Stomach smooth muscle (tissue), 2 donors: ENCODE results near the gene FIBIN.

Experiments
- H3K27ac ChIP-seq: one replicate; pipeline ENCODE4 v1.7.0; 2013; ENCODE audit warnings: mild to moderate bottlenecking, low read length, inconsistent platforms
- H3K27me3 ChIP-seq, 2 donors: one replicate each; pipeline ENCODE4 v1.7.0; 2013; ENCODE audit warnings: low read length in 2 of 2; ENCODE audit not compliant: insufficient read depth in 2 of 2, control insufficient read depth in 1 of 2
- H3K36me3 ChIP-seq, 2 donors: one replicate each; pipeline ENCODE4 v1.7.0; 2013; ENCODE audit warnings: low read length in 2 of 2; ENCODE audit not compliant: control insufficient read depth in 2 of 2, insufficient read depth in 2 of 2
- H3K4me1 ChIP-seq: one replicate; pipeline ENCODE4 v1.7.0; 2013; ENCODE audit warnings: low read length; ENCODE audit not compliant: control insufficient read depth, insufficient read depth
- H3K4me3 ChIP-seq, 2 donors: one replicate each; pipeline ENCODE4 v1.7.0; 2013; ENCODE audit warnings: low read length in 2 of 2
- H3K9ac ChIP-seq, 2 donors: one replicate each; pipeline ENCODE4 v1.7.0; 2013; ENCODE audit warnings: low read length in 2 of 2, mild to moderate bottlenecking in 1 of 2
- H3K9me3 ChIP-seq, 2 donors: one replicate each; pipeline ENCODE4 v1.7.0; 2013; ENCODE audit warnings: low read length in 2 of 2; ENCODE audit not compliant: control insufficient read depth in 2 of 2
- donor health status: healthy.
- donor health status: Pancreatic carcinoma.

FIBIN gene

DNA sequence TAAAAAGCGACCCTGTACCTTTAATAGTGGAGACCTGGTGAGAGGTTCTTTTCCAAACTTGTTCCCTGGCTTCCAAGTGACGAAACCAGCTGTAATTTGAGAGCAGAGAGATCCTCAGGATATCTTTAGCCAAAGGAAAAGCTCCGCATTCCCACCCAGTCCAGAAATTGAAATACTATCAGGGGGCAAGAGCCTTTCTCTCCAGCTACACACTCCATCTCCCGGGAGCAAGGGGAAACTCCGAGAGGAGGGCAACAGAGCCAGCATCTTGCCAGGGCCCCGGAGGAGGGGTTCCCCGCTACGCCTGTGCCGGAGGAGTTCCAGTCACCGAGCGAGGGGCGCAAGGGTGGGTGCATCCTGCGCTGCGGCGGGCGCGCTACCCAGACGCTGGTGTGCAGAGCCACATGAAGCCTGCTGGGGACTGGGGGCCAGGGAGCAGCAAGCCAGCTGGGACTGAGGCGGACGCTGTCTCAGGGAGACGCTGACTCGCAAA is at the start of gene FIBIN:
Gene FIBIN, plus strand, starts transcription at position 148 of the 493 bp plus-strand sequence. CDS start 415 bp downstream, outside the sequence.
- peak within 1 kb of the TSS; percentile 81 for H3K27ac ChIP-seq
- H3K4me3 ChIP-seq = peak within 1 kb of the TSS; percentile 94 to 98
- H3K9me3 ChIP-seq = no peaks in the 10 kb centered on the region
- H3K27me3 ChIP-seq = no peaks in the 10 kb centered on the region
- H3K36me3 ChIP-seq = no peaks in the 10 kb centered on the region
- no peaks in the 10 kb centered on the region for H3K4me1 ChIP-seq
- H3K9ac ChIP-seq = peak within 1 kb of the TSS; percentile 79 to 81

DNA sequence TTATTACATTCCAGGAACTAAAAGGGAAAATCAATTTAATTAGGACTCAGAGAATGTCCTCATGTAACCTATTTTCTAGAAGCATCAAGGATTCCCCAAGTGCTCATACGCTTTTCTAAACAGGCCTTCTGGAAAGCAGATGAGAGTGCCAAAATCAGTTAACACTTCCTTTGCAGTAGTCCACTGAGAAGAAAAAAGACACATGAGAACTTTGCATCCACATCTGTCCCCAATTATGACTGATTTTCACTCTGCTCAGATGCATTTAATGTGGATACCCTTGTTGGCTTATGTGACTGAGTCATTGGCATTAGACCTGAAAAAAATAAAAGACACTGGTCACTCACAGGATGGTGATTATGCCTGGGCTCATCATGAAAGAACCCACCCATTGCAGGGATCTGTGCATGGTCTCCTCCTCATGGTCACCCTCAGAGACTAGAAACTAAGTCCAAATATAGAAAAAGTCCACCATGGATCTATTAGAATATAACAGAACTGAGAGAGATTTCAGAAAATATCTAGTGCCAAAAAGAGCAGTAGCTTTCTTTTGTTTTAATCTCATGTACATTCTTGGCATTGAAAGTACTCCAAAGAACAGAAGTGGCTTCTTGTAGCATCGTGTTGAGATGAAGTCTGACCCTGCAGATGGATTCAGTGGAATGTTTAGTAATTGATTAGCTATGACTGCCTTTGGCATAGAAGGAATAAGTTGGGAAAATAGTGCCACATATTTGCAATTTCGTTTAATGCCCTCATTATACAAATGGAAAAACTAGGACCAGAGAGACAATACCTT is 48.8 kb upstream of the FIBIN start:
- no peaks in the 10 kb centered on the region for H3K9me3 ChIP-seq
- H3K27me3 ChIP-seq = no peaks in the 10 kb centered on the region
- H3K36me3 ChIP-seq = no peaks in the 10 kb centered on the region
- H3K4me1 ChIP-seq = peaks cover 17% of the 10 kb centered on the region
- H3K27ac ChIP-seq = no peak overlapping the region
- no peak overlapping the region for H3K4me3 ChIP-seq
- H3K9ac ChIP-seq = no peak overlapping the region

DNA sequence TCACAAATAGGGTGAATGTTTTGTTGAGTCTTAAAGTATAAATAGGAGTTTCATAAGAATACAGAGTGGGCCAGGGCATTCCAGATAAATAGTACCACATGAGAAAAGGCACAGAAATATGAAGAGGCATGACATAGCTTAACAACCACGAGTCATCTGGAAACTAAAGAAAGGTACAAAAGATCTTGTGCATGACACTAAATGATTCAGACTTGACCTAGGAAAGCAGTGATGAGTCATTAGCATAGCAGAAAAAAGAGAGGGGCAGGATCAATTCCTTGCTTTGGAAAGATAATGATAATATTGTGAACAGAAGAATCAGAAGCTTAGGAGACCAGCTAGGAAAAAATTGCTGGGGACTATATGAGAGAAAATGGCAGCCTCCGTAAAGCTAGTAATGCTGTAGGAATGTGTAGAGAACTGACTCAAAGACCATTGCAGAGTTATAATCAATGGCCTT is 47.6 kb upstream of the FIBIN start:
- Histone ChIP-seq H3K27ac (no peak overlapping the region), H3K4me1 (peaks cover 19% of the 10 kb centered on the region), H3K36me3 (no peaks in the 10 kb centered on the region), H3K9me3 (no peaks in the 10 kb centered on the region), H3K4me3 (no peak overlapping the region), H3K9ac (no peak overlapping the region), H3K27me3 (no peaks in the 10 kb centered on the region)

DNA sequence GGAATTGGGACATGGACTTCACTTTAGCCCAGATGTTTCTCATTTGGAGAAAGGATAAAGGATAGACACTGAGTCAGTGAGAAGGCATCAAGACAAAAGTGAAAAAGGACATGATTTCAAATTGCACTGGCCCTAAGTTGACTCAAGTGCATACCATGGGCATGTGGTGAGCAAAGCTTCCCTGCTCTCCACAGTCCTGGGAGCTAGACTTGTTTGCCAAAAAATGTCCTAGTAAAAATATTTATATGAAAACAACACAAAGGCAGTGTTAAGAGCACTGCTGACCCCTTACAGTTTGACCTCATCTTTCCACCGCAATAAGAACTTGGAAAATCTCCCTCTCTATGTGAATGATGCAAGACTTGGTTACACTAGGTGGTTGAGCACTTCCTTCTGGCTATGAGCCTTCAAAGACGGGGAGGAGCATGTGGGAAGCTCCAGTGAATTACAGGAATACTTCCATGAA is 46.5 kb upstream of the FIBIN start:
- Histone ChIP-seq H3K9me3 (no peaks in the 10 kb centered on the region), H3K4me3 (no peak overlapping the region), H3K27me3 (no peaks in the 10 kb centered on the region), H3K36me3 (no peaks in the 10 kb centered on the region), H3K27ac (peak overlapping the region; percentile 66), H3K9ac (no peak overlapping the region), H3K4me1 (peaks cover 19% of the 10 kb centered on the region)

DNA sequence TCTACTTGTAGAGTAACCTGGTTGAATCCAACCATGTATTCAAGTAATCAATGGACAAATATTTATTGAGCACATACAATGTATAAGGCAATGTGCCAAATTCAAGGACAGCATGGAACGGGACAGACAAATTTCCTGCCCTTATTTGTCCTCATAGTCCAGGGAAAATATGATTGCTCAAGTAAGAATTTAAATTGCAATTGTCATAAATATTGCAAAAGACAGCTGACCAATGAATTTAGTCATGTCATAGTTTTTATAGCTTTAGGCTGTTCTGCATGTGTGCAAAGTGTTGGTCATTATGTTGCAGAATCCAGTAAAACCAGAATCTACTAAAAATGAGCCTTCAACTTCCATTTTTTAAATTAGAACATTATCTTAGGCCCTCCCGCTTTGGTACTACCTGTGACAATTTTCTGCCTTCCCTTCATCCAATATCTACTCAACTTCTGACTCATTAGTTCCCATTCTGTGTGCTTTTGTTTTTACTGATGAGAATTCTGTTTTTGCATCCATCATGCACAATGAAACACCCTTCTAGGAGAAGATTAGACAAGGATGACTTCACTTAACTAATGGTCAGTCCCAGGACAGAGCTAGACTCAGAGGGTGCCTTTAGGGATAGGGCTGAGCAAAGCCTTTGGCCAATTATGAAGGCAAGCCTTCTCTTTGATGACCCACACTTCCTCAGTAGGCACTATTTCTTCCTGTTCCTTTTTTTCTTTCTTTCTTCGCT is 45.8 kb upstream of the FIBIN start:
- no peaks in the 10 kb centered on the region for H3K27me3 ChIP-seq
- peak overlapping the region; percentile 25 for H3K27ac ChIP-seq
- no peaks in the 10 kb centered on the region for H3K9me3 ChIP-seq
- no peak overlapping the region for H3K9ac ChIP-seq
- H3K4me3 ChIP-seq = no peak overlapping the region
- H3K4me1 ChIP-seq = peaks cover 19% of the 10 kb centered on the region
- H3K36me3 ChIP-seq = no peaks in the 10 kb centered on the region

DNA sequence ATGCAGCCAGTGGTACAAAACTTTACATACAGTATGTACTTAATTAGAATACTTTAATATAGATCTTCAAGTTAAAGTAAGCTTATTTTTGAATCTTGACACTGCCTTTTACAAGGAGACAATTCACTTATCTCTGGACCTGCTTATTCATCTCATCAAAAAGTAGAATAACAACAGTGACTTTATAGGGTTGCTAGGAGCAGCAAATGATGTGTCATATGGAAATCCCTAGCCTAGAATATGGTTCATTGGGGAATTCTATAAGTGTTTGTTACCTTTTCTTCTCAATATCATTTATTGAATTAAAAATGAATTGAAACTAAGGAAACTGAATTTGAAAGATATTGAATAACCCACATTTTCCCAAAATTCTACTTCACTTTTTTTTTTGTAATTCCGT is 45.0 kb upstream of the FIBIN start:
- H3K4me3 ChIP-seq = no peak overlapping the region
- H3K36me3 ChIP-seq = no peaks in the 10 kb centered on the region
- peaks cover 19% of the 10 kb centered on the region for H3K4me1 ChIP-seq
- no peak overlapping the region for H3K9ac ChIP-seq
- H3K9me3 ChIP-seq = no peaks in the 10 kb centered on the region
- H3K27me3 ChIP-seq = no peaks in the 10 kb centered on the region
- no peak overlapping the region for H3K27ac ChIP-seq

DNA sequence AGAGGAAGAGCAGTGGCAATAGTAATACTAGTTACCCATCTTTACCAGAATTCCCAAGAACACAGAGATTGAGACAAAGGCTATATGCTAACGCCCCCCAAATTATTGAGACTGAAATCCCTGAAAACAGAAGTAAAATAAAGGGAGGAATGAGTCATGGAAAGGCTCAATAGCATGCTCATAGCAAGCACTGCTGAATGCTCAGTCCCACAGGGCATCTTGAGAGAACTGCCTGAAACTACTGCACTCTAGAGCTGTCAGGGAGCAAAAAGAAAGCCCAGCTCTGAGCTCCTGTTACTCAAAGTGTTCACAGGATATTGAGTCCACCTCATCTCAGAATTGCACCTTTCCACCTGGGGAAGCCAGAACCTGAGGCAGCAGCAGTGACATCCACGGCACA is 44.1 kb upstream of the FIBIN start:
- no peak overlapping the region for H3K9ac ChIP-seq
- H3K36me3 ChIP-seq = no peaks in the 10 kb centered on the region
- H3K4me3 ChIP-seq = no peak overlapping the region
- no peaks in the 10 kb centered on the region for H3K27me3 ChIP-seq
- H3K27ac ChIP-seq = no peak overlapping the region
- H3K9me3 ChIP-seq = no peaks in the 10 kb centered on the region
- peaks cover 17% of the 10 kb centered on the region for H3K4me1 ChIP-seq

DNA sequence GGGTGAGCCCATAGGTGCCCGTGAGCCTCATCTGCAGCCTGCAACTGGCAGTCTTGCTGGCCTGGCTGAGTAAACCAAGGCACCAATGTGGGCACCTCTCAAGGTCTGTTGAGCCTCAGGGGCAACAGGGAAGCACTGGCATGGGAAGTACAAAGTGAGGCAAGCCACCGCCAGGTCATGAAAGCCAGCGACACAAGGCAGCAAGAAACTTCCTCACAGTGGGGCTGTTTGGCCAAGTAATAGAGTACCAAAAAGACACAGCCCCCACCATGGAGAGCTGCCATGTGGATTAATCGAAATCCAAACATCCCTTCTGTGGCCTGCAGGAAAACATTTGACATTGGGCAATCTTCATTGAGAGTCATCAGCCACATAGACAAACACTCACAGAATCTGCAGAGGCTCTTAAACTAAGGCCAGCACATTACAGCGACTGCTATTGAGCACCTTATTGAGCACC is 43.6 kb upstream of the FIBIN start:
- H3K4me1 ChIP-seq = peaks cover 14% of the 10 kb centered on the region
- H3K27me3 ChIP-seq = no peaks in the 10 kb centered on the region
- H3K36me3 ChIP-seq = no peaks in the 10 kb centered on the region
- no peak overlapping the region for H3K9ac ChIP-seq
- no peak overlapping the region for H3K27ac ChIP-seq
- H3K4me3 ChIP-seq = no peak overlapping the region
- H3K9me3 ChIP-seq = no peaks in the 10 kb centered on the region

DNA sequence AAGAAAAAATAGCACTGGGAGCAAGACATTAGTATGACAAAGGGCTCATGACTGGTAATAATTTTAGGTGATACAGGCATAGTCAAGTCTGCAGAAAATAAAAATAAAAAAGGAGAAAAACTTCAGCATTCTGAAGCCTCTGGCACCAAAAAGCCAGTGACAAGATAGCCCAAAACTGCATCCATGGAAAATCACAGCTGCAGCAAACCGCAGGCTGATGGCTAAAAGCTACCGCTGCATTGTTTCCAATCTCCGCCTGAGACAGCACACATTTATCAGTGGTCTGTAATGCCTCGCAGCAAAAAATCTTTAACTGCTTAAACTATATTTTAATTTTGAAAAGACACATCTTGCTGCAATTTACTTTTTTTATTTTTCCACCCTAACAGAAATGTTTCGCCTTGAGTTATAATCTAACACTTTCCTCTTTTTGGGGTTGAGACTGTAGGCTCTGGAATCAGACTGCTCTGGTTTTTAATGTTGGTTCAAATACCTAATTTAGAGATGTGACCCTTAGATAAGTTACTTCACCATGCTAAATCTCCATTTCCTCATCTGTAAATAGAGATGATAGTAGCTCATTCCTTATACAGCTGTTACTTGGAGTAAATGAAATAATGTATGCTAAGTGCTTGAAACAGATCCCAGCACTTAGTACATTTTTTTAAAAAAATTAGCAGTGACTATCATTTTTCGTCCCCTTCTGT is 42.0 kb upstream of the FIBIN start:
- H3K4me1 ChIP-seq = peaks cover 11% of the 10 kb centered on the region
- H3K36me3 ChIP-seq = no peaks in the 10 kb centered on the region
- H3K9me3 ChIP-seq = no peaks in the 10 kb centered on the region
- no peak overlapping the region for H3K27ac ChIP-seq
- H3K4me3 ChIP-seq = no peak overlapping the region
- no peak overlapping the region for H3K9ac ChIP-seq
- no peaks in the 10 kb centered on the region for H3K27me3 ChIP-seq

DNA sequence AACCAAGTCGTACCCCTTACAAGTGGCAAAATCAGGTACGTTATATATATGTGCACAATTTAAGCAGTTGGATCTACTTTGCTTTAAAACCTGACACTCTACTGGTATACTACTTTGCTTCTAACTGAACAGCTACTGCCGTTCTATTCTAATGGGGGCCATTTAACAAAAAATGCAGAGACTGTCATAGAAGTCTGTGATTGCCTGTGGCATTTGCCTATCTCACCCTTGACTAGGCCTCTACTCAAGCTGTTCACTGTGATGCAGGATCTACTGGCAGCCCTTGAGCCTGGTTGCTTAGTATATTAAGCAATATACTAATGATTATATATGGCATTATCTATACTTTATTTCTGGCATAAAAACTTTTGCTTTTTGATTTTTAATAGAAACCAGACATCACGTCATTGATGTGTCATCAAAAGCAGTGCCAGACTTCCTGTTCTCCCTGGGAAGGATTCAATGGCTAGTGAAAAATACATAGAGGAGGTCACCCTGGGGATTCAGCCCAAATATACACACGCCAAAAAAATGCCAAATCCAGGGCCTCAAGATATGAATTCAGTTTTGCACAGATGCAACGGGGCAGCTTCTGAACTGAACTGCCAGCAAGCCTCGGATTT is 40.0 kb upstream of the FIBIN start:
- no peaks in the 10 kb centered on the region for H3K36me3 ChIP-seq
- H3K4me1 ChIP-seq = peaks cover 4% of the 10 kb centered on the region
- no peak overlapping the region for H3K4me3 ChIP-seq
- no peak overlapping the region for H3K27ac ChIP-seq
- H3K27me3 ChIP-seq = no peaks in the 10 kb centered on the region
- no peak overlapping the region for H3K9ac ChIP-seq
- H3K9me3 ChIP-seq = no peaks in the 10 kb centered on the region
